Measurements from ENCODE around the gene ACTL8.

The ACTL8 gene

DNA sequence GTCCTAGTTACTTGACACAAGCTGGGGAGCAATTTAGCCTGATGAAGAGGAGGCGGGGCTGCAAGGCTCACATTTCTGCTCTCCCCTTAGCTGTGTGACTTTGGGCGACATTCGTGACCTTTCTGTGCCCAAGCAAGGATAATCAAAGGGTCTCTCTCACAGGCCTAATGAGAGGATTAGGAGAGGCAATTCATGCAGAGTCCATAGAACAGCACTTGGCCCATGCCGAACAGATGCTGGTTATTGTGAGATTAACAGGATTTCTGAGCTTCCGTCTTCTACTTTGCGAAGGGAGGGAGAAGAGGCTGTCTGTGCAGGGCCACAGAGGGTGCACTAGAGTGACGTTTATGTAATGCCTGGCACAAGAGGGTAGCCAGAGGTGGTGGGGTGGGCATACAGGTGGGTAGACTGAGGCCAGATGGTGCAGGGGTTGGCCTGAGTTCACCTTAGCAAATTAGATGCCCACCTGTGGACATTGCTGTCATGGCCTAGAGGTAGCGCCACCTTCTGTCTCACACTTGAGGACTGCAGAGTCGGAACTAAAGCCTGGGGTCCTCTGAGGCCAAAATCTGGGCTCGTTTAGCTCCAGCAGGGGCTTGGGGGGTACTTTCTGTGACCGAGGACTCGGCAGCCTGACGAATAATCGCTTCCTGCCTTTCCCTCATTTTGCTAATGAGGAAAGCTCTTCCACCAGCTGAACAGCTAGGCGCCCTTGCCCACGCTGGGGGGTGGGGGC, 18.6 kb downstream of the ACTL8 start:
- DNase-seq = no peak

GRCh38 chr1:17774452-17774851, 19.3 kb downstream of the ACTL8 start:
- no peak for DNase-seq

DNA sequence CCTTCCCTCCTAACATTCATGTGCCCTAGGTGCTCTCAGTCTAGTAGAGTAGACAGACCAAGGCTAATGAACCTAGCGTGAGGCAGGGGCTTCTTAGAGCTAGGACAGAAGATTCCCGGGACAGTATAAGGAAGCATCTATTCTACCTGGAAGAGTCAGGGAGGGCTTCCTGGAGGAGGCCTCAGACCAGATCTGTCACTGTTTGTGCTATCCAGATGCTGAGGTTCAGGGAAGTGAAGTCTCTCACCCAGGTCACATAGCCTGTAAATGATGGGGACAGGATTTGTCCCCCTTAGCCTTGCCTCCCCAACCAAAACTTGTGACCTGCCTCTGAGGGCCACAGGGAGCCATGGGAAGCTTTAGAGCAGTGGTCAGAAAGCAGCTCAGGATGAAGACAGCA, 20.7 kb downstream of the ACTL8 start:
- DNase-seq = no peak

DNA sequence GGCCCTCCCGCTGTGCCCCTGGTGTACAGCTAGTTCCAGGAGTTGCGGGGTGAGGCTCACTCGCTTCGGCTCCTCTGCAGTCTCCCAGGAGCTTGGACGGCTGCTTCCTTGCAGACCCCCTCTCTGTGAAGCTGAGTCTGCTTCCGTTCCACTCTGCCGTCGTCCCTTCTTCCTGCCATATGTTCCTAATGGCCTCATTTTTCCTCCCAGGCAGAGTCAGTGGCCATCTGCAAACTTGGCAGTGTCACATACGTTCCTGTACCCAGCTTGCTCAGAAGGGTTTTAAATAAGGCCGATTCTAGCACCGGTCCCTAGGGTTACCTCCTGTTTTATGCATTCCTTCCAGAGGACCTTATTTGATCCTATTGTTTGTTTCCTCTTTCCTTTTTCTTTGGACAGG, 21.3 kb downstream of the ACTL8 start:
- DNase-seq = no peak

DNA sequence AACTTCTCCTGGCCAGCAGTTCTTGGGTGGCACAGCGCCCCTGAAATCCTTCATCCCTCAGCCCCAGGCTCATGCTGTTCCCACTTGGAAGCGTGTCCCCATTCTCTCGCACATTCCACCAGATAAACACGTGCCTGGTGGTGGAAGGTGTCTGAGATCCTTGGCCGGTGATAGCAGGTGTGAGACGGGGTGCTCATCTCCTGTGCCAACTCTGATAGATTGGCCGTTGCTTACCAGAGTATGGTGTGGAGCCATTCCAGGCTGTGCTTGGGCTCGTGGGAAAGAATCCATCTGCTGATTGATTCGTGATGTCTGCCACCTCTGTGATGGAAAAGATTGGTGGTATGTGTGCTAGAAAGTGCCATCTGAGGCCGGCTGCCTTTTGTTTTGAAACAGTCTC, 22.2 kb downstream of the ACTL8 start:
- no peak for DNase-seq

DNA sequence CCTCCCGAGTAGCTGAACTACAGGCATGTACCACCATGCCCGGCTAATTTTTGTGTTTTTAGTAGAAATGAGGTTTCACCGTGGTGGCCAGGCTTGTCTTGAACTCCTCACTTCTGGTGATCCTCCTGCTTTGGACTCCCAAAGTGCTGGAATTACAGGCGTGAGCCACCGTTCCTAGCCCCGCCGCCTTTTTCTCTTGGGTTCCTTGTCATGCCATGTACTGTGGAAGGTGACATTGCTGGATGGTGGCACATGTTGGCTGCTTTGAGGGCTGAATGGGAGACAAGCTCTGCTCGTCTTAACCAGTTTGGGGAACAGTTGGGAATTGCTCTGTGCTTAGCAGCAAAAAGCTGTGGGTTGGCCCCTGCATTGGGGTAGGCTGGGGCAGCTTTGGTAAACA, 22.7 kb downstream of the ACTL8 start:
- no peak for DNase-seq

DNA sequence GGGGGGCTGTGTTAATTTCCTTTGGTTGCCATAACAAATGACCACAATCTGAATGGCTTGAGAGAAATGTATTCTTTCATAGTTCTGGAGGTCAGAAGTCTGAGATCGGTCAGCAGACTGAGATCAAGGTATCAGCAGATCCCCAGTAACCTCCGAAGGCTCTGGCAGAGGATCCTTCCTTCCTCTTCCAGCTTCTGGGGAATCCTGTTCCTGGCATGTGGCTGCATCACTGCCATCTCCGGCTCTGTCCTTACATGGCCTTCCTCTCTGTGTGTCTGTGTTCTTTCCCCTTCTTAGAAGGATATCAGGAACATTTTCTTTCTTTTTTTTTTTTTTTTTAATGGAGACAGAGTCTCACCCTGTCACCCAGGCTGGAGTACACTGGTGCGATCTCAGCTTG, 25.8 kb downstream of the ACTL8 start:
- no peak for DNase-seq

- no peak for DNase-seq
These were observed 34.8 kb downstream of the ACTL8 start for GRCh38 chr1:17789926-17790325.

DNA sequence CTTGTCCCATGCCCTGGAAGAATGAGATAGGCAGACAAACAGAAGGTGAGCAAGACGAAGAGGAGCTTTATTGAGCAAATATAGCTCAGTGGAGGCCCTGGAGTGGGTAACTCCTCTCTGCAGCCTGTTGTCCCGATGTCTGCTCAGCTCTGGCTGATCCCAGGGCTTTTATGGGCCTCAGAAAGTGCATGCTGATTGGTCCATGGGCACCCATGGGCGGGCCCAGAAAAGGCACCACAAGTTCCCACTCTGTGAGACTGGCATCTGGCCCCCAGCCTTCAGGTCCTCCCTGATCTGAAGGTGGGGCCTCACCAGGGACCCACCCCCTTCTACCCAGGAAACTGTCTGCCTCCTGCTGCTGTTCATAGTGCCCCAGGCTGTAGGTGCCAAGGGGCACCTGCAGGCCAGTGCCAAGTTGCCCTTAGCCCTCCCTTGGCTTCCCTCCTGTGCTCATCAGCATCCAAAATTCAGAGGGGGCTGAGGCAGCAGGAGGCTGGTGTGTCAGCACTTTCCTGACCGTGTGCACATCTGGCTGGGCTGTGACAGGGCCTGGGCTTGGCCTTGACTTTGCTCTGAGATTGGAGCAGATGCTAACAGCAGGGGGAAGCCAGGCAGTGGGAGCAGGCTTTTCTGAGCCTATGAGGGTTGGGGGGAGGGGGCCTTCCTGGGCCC, 35.4 kb downstream of the ACTL8 start:
- no peak for DNase-seq

DNA sequence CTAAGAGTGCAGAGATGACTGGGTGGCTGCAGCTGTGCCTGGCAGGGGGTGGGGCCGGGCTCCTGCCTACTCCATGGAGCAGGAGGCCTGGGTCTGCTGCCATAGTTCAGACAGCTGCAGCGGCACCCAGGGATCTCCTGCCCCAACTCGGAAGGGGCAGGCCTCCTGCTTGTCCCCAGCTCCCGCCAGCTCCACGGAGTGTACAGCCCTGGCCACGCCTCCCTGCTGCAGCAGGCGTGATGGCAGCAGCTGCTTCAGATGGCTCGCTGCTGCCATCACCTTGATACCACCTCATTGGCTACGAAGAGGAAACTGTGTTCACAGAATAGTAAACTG, 35.9 kb downstream of the ACTL8 start:
- DNase-seq = no peak

DNA sequence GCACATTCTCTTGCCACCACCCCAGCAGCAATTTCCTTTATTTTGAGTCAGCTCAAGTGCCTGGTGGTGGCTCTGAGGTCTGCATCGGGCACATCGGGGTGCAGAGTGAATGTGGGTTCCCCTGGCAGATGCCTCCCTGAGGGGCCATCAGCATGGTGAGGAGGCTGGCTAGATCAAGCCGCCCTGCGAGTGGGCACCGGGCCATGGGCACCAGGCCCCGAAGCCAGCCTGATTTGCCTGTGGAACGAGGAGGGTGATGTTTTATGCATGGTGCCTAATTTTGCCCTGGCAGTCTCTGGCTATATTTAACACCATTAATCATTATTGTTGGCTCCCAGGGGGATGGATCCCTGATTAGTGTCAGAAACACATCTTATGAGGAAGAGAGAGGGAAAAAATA, 36.3 kb downstream of the ACTL8 start:
- no peak for DNase-seq

DNA sequence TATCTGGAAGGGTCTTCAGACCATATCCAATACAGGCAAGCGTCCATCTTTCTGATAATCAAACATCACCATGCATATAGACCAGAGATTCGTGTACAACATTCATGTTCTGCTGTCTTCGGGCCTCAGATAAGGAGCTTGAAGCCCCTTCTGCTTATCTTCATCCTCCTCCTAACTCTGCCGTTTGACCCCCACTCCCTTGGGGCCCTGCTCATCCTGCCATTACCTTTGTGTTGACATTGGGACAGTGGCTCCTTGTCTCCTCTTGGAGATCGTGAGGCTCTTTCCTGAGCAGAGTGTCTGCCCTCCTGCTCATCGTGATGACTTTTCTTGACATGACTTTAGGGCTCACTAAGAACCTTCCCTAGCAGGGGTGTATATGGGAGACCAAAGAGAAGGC, 37.3 kb downstream of the ACTL8 start:
- no peak for DNase-seq

DNA sequence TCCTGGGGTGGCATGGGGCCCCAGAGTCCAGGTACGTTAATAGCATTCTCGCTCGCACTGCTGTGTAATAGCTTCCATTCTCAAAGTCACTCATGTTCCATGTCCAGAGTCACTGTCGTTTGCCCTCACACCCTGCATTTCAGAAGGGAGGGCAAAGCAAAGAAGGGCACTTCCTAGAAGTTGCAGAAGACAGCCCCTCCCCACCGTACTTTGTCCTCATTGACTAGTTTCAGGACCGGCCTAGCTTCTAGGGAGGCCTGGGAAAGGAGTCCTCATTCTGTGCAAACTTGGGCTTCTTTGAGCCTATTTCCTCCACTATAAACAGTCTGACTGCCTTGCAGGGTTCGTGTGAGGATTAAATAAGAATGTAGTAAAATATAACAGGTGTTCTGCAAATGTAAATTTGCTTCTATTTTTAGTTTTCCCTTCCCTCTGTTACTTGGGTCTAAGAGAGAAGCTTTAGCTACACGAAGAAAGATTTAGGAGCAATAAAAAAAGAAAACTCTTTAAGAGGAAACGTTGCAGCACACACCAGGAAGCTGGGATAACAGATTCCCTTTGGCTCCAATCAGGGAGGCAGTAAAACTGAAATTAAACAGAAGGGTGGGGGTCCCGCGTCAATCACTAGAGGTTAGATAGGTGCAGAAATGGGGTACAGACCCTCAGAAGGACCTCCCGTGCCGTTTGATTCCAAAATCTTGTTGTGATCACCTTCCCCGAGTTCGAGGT, 40.1 kb downstream of the ACTL8 start:
- DNase-seq = no peak

GRCh38 chr1:17795836-17796645, 40.9 kb downstream of the ACTL8 start:
- no peak for DNase-seq

DNA sequence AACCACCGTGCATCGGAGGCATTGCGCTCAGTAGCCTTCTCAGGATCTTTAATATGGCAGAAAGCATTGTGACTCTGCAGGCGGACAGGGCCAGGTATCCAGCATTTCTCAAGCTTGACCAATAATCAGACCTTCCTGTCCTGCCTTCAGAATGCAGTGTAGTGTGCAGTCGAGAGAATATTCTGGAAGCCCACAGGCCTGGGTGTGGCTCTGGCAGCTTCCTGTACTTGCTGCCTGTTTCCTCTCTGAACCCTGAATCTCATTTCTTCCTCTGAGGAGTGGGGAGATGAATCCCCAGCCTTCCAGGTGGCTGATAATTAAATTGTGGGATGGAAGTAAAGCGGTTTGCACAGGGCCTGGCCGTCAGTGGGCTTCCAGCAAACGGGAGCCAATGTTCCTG, 42.3 kb downstream of the ACTL8 start:
- no peak for DNase-seq

DNA sequence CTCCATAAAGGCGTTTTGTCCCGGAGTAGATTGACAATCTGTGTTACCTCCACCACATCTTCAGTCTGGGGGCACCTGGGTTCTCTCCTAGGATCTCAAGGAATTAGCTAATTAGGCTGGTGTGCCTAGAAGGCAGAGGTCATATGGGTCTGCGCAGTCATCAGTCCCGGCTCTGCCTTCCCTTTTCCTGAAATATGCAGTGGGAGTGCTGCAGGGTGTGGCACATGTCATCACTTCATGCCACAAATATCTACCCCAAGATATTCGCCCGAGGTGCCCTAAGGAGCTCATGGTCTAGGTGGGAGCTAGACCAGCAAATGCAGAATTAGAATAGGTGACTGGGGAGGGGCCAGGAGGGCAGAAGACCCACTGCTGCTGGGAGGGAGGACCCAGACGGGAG, 42.9 kb downstream of the ACTL8 start:
- DNase-seq = no peak

DNA sequence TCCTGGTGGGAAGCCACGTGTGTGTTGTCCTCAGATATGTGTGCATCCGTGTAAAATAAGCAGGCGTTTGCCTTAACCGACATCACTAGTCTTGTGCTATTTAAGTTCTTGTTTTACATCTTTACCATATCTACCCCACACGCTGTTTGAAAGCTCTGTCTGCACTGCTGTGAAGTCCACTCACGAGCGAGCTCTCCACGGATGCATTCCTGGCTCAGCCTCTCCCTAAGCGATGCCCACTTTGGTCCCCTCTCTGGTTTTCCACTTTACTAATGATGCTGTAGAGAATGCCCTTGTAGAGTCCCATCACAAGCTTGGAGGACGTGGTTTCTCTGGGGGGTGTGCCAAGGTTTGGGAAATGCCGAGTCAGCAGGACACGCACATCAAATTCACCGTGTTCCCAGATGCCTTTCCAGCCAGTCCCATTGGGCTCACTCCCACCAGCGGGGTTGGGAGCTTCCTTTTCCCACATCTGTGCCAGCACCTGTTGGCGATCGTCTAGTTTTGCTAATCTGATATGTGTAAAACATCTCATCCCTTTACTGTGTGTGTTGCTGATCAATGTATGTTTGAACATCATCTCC, 43.8 kb downstream of the ACTL8 start:
- no peak for DNase-seq

DNA sequence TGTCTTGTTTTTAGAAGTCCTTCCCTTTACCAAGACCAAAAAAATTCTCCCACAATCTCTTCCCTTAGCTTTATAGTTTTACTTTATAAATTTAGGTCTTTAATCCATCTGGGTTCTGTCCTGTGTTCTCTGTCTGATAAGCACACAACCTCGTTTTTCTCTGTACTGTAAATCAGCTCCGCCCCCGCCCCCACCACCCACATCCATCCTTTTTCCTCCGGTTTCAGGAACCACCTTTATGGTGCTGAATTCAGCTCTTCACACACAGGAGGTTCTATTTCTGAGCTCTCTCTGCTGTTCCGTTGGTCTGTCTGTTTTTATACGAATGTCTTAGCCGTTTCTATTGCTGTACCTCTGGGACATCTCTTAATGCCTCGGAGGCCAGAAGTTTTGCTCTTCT, 44.5 kb downstream of the ACTL8 start:
- no peak for DNase-seq

DNA sequence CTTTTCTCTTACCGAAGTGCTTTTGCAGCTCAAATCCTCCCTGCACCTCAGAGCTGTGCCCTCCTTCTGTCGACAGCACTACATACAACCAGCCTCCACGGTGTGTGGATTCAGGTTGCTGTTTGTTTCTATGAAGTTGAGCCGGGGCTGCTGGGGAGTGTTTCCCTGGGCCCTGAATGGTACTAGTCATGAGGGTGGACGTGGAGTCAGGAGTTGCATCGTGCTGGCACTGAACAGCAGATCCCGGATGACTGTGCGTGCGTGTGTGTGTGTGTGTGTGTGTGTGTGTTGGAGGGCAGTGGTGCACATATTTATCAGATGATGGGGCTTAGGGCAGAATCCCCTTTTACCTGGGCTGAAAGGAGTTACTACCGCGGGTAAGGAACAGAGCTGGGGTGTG, 47.0 kb downstream of the ACTL8 start:
- DNase-seq = no peak

- DNase-seq = no peak
These were observed 47.8 kb downstream of the ACTL8 start for GRCh38 chr1:17802945-17803344.

DNA sequence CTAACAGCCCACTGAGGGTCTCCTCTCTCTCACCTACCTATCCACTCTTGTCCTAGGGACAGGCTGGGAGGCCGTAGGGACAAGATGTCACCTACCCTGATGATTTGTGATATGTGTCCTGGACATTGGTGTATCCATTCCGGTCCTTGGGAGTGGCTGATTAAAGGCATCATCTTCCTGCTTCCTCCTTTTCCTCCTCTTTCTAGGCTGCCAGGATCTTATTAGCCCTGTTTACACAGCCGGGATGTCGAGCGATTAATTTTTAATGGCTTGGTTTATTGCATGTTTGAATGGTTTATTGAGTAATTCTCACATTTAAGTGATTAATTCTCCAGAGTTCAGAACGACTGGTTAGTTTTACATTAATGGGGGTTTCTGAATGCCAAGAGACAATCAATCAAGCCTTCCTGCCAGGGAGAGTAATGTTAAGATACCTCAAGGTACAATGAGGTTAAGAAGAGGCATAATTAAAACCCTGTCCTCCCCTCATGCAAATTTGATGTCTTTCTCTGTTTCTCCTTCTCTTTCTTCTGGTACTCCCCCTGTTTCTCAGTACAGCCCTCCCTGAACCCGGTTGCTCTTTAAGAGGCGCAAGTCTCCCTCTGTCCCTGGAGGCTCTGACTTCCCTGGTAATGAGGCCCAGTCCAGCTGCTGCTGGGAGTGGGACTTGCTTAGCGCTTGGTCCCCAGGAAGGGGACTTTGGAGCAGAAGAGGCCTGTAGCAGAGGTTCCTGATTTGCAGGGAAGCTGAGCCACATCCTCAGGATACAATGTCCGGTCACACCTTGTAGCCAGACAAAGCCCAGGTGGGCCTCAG, 50.9 kb downstream of the ACTL8 start:
- DNase-seq = no peak

- DNase-seq = no peak
These were observed 53.7 kb downstream of the ACTL8 start for GRCh38 chr1:17808816-17809215.

All from SHP77 (cell line).